ENCODE results near the gene KCNIP1.
A peak's percentile ranks its signal among the peaks of the same experiment; 100 is the strongest.

Gene KCNIP1

GRCh38 chr5:170499621-170500020 lies 4.2 kb upstream of the KCNIP1 start:
- TF ChIP-seq, protein P1, sequence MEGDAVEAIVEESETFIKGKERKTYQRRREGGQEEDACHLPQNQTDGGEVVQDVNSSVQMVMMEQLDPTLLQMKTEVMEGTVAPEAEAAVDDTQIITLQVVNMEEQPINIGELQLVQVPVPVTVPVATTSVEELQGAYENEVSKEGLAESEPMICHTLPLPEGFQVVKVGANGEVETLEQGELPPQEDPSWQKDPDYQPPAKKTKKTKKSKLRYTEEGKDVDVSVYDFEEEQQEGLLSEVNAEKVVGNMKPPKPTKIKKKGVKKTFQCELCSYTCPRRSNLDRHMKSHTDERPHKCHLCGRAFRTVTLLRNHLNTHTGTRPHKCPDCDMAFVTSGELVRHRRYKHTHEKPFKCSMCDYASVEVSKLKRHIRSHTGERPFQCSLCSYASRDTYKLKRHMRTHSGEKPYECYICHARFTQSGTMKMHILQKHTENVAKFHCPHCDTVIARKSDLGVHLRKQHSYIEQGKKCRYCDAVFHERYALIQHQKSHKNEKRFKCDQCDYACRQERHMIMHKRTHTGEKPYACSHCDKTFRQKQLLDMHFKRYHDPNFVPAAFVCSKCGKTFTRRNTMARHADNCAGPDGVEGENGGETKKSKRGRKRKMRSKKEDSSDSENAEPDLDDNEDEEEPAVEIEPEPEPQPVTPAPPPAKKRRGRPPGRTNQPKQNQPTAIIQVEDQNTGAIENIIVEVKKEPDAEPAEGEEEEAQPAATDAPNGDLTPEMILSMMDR (conservative IDR thresholded peaks at IDR 0.05) = no peak
- H3K27ac ChIP-seq = no peak overlapping the region

DNA sequence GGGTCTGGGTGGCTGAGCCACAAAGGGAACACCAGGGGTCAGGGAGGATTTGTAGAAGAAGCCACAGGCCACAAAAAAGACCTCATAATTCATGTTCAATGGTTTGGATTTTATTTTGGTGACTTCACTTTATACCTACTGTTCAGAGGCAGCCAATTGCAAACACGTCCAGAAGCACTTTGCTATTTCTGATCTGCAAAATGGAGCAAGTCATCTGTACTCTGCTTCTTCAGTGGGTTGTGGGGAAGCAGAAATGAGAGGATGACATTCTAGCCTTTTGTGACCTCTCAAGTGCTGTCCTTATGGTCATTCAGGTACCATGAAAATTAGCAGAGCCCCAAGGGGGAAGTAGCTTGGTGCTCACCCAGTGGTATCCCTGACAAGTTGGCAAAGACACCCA lies 2.5 kb upstream of the KCNIP1 start:
- TF ChIP-seq, protein P1 (conservative IDR thresholded peaks at IDR 0.05) = no peak
- H3K27ac ChIP-seq = no peak overlapping the region

DNA sequence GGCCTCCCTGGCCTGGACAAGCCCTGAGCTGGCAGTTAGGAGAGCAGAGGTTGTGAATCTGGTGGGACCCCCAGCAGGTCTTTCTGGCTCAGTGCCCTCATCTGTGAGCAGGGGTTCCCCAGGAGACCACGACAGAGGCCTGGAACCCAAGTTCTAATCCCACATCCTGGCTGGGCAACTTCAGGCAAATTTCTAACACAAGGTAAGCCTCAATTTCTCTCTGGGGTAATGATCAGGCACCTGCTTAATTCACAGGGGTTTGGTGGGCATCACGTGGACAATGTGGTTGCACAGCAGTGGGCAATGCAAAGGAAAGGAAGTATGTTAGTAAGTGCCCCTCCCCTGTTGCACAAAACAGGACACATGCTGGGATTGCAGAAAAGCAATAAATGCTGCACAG lies 1.9 kb upstream of the KCNIP1 start:
- H3K27ac ChIP-seq = no peak overlapping the region

DNA sequence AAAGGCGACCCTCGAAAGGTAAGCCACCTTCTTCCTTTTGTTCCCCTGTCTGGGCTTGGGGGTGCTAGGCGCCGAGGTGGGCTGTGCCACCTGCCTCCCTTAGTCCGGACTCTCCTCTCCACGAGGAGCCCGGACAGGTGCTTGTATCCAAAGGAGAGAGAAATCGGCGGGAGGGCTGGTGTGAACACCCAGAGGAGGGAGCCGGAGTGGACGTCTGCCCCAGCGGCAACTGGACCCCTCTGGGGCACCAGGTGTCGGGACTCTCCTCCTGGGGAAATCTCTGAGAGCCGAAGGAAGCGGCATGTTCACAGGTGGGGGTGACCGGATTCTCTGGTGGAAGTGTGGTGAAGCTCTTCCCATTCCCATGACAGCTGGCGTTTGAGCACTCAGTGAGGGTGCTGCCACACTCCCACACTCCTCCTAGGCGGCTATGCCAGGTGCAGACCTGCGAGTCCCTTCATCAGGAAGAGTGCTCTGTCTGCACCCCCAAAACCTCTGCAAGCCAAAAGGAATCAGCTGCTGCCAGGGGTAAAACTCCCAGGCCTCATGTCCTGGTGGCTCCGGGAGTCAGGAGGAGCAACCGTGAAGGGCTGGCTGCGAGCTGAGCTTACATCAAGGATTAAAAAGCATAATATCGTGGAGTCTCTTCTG lies 921 bp downstream of the KCNIP1 start:
- TF ChIP-seq, protein P1 (conservative IDR thresholded peaks at IDR 0.05) = no peak
- peak overlapping the region; percentile 64; the same call in 1 of the 2 replicates for H3K27ac ChIP-seq

More for the DNA sequence above, 1.9 kb upstream of the KCNIP1 start:
- TF ChIP-seq, protein P1 (conservative IDR thresholded peaks at IDR 0.05) = no peak

DNA sequence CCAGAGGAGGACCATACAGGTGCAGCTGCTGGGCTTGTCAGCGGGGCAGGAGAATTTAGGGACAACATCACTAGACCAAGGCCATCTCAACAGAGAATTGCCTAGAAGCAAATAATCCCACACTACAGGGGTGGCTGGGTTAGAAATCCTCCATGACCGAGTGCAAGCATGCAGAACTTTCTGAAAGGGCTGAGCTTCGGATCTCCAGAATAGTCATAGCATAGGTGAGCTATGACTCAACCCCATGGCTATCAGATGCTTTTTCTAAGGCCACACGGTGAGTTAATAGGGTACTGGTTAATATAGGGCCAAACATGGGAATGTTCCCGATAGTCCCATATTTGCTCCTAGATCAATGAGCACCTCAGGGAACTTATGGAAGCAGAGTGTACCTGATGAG lies 4.2 kb downstream of the KCNIP1 start:
- TF ChIP-seq, protein P1 (conservative IDR thresholded peaks at IDR 0.05) = no peak
- no peak overlapping the region for H3K27ac ChIP-seq

GRCh38 chr5:170508660-170509347 lies 5.0 kb downstream of the KCNIP1 start:
- TF ChIP-seq, protein P1 (conservative IDR thresholded peaks at IDR 0.05) = 0 out of 2 replicates have a peak, but pooled peaks have one; percentile 9
- H3K27ac ChIP-seq = no peak overlapping the region

DNA sequence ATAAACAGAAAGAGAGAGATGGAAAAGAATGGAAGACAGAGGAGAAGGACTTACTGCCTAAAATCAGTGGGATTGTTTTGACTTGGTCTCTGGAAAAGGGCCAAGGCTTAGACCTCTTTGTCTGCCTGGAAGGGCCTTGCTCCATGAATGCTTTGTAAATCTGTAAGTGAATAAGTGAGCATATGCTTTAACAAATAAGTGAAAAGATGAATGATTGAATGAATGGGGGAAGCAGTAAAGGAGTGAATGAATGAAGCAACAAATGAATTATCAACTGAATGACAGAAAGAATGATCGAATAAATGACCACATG lies 5.5 kb downstream of the KCNIP1 start:
- H3K27ac ChIP-seq = no peak overlapping the region
- TF ChIP-seq, protein P1 (conservative IDR thresholded peaks at IDR 0.05) = no peak
